Liver (tissue), 9 donors: Measurements from ENCODE around the gene YPEL3. TPM values are rescaled to one million over a fixed set of nuclear protein-coding genes. Genes with fewer than 3 reads are reported as not detected.

ENCODE experiments used
- DNase-seq: peaks from one replicate; pipeline ENCODE4 v3.0.0-alpha.2; 2017; ENCODE audit warnings: low spot score
- H3K27ac ChIP-seq, 2 donors: one replicate each; pipeline ENCODE4 v1.7.0; 2013; ENCODE audit warnings: inconsistent platforms in 2 of 2, low read length in 2 of 2, control low read depth in 1 of 2, low read depth in 1 of 2, mild to moderate bottlenecking in 1 of 2
- H3K27me3 ChIP-seq, 4 donors: one replicate each; pipeline versions ENCODE4 v1.6.1 to v1.7.0; 2013; ENCODE audit warnings: low read length in 3 of 4, inconsistent platforms in 1 of 4, mild to moderate bottlenecking in 1 of 4, moderate library complexity in 1 of 4; ENCODE audit not compliant: control insufficient read depth in 4 of 4, insufficient read depth in 4 of 4
- H3K36me3 ChIP-seq, 4 donors: one replicate each; pipeline versions ENCODE4 v1.6.1 to v1.7.0; 2013; ENCODE audit warnings: low read length in 3 of 4, mild to moderate bottlenecking in 3 of 4, low read depth in 1 of 4, moderate library complexity in 1 of 4; ENCODE audit not compliant: control insufficient read depth in 4 of 4, insufficient read depth in 3 of 4
- H3K4me1 ChIP-seq, 4 donors: one replicate each; pipeline versions ENCODE4 v1.6.1 to v1.7.0; 2013; ENCODE audit warnings: low read length in 3 of 4, mild to moderate bottlenecking in 3 of 4, moderate library complexity in 1 of 4; ENCODE audit not compliant: control insufficient read depth in 4 of 4, insufficient read depth in 4 of 4
- H3K4me3 ChIP-seq, 3 donors: one replicate each; pipeline versions ENCODE4 v1.6.1 to v1.7.0; 2013; ENCODE audit warnings: low read length in 3 of 3, control low read depth in 1 of 3, low read depth in 1 of 3, mild to moderate bottlenecking in 1 of 3
- H3K9ac ChIP-seq, 2 donors: one replicate each; pipeline ENCODE4 v1.7.0; 2013; ENCODE audit warnings: low read length in 2 of 2, mild to moderate bottlenecking in 2 of 2, moderate library complexity in 2 of 2, control low read depth in 1 of 2, low read depth in 1 of 2
- H3K9me3 ChIP-seq, 4 donors: one replicate each; pipeline versions ENCODE4 v1.6.1 to v1.7.0; 2013; ENCODE audit warnings: low read length in 3 of 4; ENCODE audit not compliant: control insufficient read depth in 4 of 4
- FOXA1 ChIP-seq: IDR thresholded peaks from 2 replicates; pipeline ENCODE4 v1.6.1; 2016; ENCODE audit warnings: antibody characterized with exemption
- FOXA2 ChIP-seq: IDR thresholded peaks from 2 replicates; pipeline ENCODE4 v1.6.1; 2016; ENCODE audit warnings: antibody characterized with exemption
- GABPA ChIP-seq, 2 donors: IDR thresholded peaks in 1 of 2; conservative IDR thresholded peaks in 1 of 2; 2 replicates each; pipeline ENCODE4 v1.6.1; 2016; ENCODE audit warnings: antibody characterized with exemption in 2 of 2, mild to moderate bottlenecking in 1 of 2, moderate library complexity in 1 of 2
- HNF4A ChIP-seq, 2 donors: conservative IDR thresholded peaks; 2 replicates each; pipeline ENCODE4 v1.6.1; 2016; ENCODE audit warnings: antibody characterized with exemption in 2 of 2, mild to moderate bottlenecking in 2 of 2
- JUND ChIP-seq, 2 donors: IDR thresholded peaks; 2 replicates each; pipeline ENCODE4 v1.6.1; 2016; ENCODE audit warnings: antibody characterized with exemption in 2 of 2
- RXRA ChIP-seq, 2 donors: IDR thresholded peaks; 2 replicates each; pipeline ENCODE4 v1.6.1; 2017 to 2018; ENCODE audit warnings: antibody characterized with exemption in 2 of 2, mild to moderate bottlenecking in 1 of 2
- SP1 ChIP-seq: IDR thresholded peaks from 2 replicates; pipeline ENCODE4 v1.6.1; 2018; ENCODE audit warnings: antibody characterized with exemption, mild to moderate bottlenecking
- TAF1 ChIP-seq: conservative IDR thresholded peaks from 2 replicates; pipeline ENCODE4 v1.6.1; 2016; ENCODE audit warnings: antibody characterized with exemption, mild to moderate bottlenecking
- YY1 ChIP-seq: IDR thresholded peaks from 2 replicates; pipeline ENCODE4 v1.6.1; 2016; ENCODE audit warnings: antibody characterized with exemption, mild to moderate bottlenecking
- WGBS: extraction: QIAGEN DNeasy Blood & Tissue Kit; methylation state at CpG from one replicate; pipeline ENCODE4 v1.1.7; 2013; 5-methylcytosine and 5-hydroxymethylcytosine counted together
- polyA plus RNA-seq, 2 donors: library from polyadenylated mRNA; stranded (reverse) in 1 of 2; unstranded in 1 of 2; fragments of 200-250 nt in 1 of 2; fragments of >200 nt in 1 of 2; fragmentation: Nextera tagmentation in 1 of 2; extraction: Ambion mirVana in 1 of 2; gene quantifications; one replicate each; pipeline versions ENCODE4 v1.2.1 to v1.2.3, GENCODE V29; 2013 to 2015
- total RNA-seq, 2 donors: library from RNA; depleted of rRNA; stranded (reverse); fragments of >200 nt; gene quantifications; one replicate each; pipeline ENCODE4 v1.2.3, GENCODE V29; 2014
- TF ChIP-seq, protein P1 (sequence below): IDR thresholded peaks from 2 replicates; pipeline ENCODE4 v1.6.1; 2016; ENCODE audit warnings: antibody characterized with exemption, mild to moderate bottlenecking
- TF ChIP-seq, protein P2 (sequence below): fragments of 150-350 bp; IDR thresholded peaks from 2 replicates; pipeline ENCODE4 v1.5.1; 2017; ENCODE audit warnings: improper control_type of control experiment, low read depth, low read length; ENCODE audit not compliant: missing input control
- TF ChIP-seq, protein P3 (sequence below): IDR thresholded peaks from 2 replicates; pipeline ENCODE4 v1.6.1; 2016; ENCODE audit warnings: antibody characterized with exemption
- donor health status: healthy.
- donor health status: healthy.
- donor health status: healthy.
- donor health status: healthy.
- donor health status: healthy.

The YPEL3 gene
- total and polyA plus RNA-seq, 4 donors, result 10.5 to 42.7 (median 24.5) TPM

DNA sequence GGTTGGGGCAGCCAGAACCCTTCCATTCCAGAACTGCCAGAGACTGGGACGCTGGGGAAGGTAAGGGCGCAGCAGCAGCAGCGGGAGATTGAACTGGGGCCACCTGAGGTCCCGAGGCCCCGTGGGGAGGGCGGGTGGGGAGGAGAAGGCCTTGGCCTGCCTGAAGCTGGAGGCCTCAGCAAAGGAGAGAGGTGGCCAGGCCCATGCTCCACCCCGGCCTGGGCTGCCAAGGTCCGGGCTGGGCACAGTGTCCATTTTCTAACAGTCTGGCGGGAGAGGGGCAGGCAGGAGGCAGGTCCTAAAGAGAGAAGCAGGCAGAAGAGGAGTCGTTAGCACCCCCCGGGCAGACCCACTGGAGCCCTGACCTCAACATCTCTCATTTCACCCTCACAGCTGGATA is 18.4 kb upstream of the YPEL3 start:
- no peak for DNase-seq
- Histone ChIP-seq H3K9me3 (no peaks in the 10 kb centered on the region), H3K27ac (no peak overlapping the region), H3K4me1 (no peaks in the 10 kb centered on the region), H3K9ac (no peak overlapping the region), H3K4me3 (no peak overlapping the region), H3K27me3 (no peaks in the 10 kb centered on the region), H3K36me3 (peaks cover 4 to 21% (median 7%) of the 10 kb centered on the region in 4 donors)
- TF ChIP-seq, protein P1, sequence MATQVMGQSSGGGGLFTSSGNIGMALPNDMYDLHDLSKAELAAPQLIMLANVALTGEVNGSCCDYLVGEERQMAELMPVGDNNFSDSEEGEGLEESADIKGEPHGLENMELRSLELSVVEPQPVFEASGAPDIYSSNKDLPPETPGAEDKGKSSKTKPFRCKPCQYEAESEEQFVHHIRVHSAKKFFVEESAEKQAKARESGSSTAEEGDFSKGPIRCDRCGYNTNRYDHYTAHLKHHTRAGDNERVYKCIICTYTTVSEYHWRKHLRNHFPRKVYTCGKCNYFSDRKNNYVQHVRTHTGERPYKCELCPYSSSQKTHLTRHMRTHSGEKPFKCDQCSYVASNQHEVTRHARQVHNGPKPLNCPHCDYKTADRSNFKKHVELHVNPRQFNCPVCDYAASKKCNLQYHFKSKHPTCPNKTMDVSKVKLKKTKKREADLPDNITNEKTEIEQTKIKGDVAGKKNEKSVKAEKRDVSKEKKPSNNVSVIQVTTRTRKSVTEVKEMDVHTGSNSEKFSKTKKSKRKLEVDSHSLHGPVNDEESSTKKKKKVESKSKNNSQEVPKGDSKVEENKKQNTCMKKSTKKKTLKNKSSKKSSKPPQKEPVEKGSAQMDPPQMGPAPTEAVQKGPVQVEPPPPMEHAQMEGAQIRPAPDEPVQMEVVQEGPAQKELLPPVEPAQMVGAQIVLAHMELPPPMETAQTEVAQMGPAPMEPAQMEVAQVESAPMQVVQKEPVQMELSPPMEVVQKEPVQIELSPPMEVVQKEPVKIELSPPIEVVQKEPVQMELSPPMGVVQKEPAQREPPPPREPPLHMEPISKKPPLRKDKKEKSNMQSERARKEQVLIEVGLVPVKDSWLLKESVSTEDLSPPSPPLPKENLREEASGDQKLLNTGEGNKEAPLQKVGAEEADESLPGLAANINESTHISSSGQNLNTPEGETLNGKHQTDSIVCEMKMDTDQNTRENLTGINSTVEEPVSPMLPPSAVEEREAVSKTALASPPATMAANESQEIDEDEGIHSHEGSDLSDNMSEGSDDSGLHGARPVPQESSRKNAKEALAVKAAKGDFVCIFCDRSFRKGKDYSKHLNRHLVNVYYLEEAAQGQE, result no peak
- TF ChIP-seq FOXA2 (no peak), TAF1 (no peak), GABPA (IDR thresholded peaks at IDR 0.05 in 1 of 2, conservative IDR thresholded peaks at IDR 0.05 in 1 of 2) (no peak), SP1 (no peak), FOXA1 (no peak)
- TF ChIP-seq, protein P2, sequence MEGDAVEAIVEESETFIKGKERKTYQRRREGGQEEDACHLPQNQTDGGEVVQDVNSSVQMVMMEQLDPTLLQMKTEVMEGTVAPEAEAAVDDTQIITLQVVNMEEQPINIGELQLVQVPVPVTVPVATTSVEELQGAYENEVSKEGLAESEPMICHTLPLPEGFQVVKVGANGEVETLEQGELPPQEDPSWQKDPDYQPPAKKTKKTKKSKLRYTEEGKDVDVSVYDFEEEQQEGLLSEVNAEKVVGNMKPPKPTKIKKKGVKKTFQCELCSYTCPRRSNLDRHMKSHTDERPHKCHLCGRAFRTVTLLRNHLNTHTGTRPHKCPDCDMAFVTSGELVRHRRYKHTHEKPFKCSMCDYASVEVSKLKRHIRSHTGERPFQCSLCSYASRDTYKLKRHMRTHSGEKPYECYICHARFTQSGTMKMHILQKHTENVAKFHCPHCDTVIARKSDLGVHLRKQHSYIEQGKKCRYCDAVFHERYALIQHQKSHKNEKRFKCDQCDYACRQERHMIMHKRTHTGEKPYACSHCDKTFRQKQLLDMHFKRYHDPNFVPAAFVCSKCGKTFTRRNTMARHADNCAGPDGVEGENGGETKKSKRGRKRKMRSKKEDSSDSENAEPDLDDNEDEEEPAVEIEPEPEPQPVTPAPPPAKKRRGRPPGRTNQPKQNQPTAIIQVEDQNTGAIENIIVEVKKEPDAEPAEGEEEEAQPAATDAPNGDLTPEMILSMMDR, result no peak
- TF ChIP-seq, protein P3, sequence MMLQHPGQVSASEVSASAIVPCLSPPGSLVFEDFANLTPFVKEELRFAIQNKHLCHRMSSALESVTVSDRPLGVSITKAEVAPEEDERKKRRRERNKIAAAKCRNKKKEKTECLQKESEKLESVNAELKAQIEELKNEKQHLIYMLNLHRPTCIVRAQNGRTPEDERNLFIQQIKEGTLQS, result no peak
- 88% methylated on average over 11 of the region's 11 CpGs for WGBS

DNA sequence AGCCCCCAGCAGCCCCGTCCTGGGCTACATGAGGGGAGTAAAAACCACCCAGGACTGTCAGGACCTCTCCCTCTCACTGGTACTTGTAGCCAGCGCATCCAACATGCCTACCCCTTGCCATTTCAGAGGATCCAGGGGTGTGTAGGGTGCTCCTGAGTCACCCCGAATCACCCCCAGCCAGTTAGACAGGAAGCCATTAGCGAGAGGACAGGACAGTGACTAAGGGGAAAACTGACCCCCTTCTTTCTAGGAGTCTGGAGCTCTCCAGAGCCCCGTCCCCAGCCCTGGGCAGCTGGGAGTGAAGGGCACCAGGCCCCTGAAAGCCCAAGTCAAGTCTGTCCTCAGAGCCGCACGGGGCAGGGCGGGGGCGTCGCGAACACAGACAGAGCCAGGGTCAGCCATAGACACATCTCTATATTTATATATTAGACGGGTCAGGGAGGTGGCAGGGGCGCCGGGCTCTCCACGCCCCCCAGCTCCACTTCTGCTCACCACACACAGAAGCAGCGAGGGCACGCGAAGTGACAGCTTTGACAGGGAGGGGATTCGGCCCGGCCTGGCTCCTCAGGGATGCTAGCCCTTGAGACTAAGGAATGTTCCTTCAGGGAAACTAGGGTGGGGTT is 17.8 kb upstream of the YPEL3 start:
- Histone ChIP-seq H3K9ac (no peak overlapping the region), H3K27me3 (no peaks in the 10 kb centered on the region), H3K4me1 (no peaks in the 10 kb centered on the region), H3K4me3 (no peak overlapping the region), H3K36me3 (peaks cover 4 to 18% (median 7%) of the 10 kb centered on the region in 4 donors), H3K27ac (no peak overlapping the region), H3K9me3 (no peaks in the 10 kb centered on the region)
- 93% methylated on average over 20 of the region's 20 CpGs for WGBS
- DNase-seq, result no peak
- TF ChIP-seq HNF4A (conservative IDR thresholded peaks at IDR 0.05) (no peak), YY1 (no peak), TAF1 (no peak), JUND (IDR thresholded peaks at IDR 0.05) (no peak), RXRA (IDR thresholded peaks at IDR 0.05) (no peak), FOXA2 (no peak)
- TF ChIP-seq, protein P3, result no peak
